ENCODE measurements around the gene ITIH1.

ITIH1 gene

GRCh38 chr3:52817860-52818259, 40.5 kb downstream of the ITIH1 start:
- no peak for DNase-seq

- DNase-seq: no peak
Observed at GRCh38 chr3:52819936-52820335, 42.5 kb downstream of the ITIH1 start.

- no peak for DNase-seq
Observed at GRCh38 chr3:52820736-52821135, 43.3 kb downstream of the ITIH1 start.

GRCh38 chr3:52822363-52822762, 45.0 kb downstream of the ITIH1 start:
- DNase-seq: no peak

GRCh38 chr3:52824037-52824436, 46.6 kb downstream of the ITIH1 start:
- no peak for DNase-seq

- no peak for DNase-seq
Observed at GRCh38 chr3:52827441-52827840, 50.0 kb downstream of the ITIH1 start.

- DNase-seq: no peak
Observed at GRCh38 chr3:52827866-52828376, 50.5 kb downstream of the ITIH1 start.

- no peak for DNase-seq
Observed at GRCh38 chr3:52829482-52829881, 52.1 kb downstream of the ITIH1 start.

GRCh38 chr3:52829906-52830463, 52.6 kb downstream of the ITIH1 start:
- no peak for DNase-seq

- no peak for DNase-seq
Observed at GRCh38 chr3:52830535-52831258, 53.3 kb downstream of the ITIH1 start, which contains the start of gene ITIH4. TSS of gene ITIH4 (minus strand) at chr3:52830672. CDS start at chr3:52830642, 30 bp downstream.

GRCh38 chr3:52831500-52832301, 54.3 kb downstream of the ITIH1 start:
- no peak for DNase-seq

GRCh38 chr3:52833202-52833601, 55.8 kb downstream of the ITIH1 start:
- no peak for DNase-seq

GRCh38 chr3:52834871-52835501, 57.6 kb downstream of the ITIH1 start, which contains the start of gene MUSTN1:
TSS of gene MUSTN1 (minus strand) at chr3:52835019. CDS start at chr3:52834948, 71 bp downstream.
- DNase-seq: no peak

GRCh38 chr3:52835766-52836470, 58.5 kb downstream of the ITIH1 start:
- no peak for DNase-seq

- DNase-seq: no peak
Observed at GRCh38 chr3:52836471-52836845, 59.1 kb downstream of the ITIH1 start.

- DNase-seq: no peak
Observed at GRCh38 chr3:52836986-52837385, 59.6 kb downstream of the ITIH1 start.

- peak; percentile 11 for DNase-seq
Observed at GRCh38 chr3:52838561-52839267, 61.3 kb downstream of the ITIH1 start.

- DNase-seq: no peak
Observed at GRCh38 chr3:52839268-52839575, 61.8 kb downstream of the ITIH1 start.

GRCh38 chr3:52839892-52840545, 62.6 kb downstream of the ITIH1 start:
- no peak for DNase-seq

GRCh38 chr3:52841211-52841980, 64.0 kb downstream of the ITIH1 start:
- DNase-seq: no peak

Measured in CD4-positive, alpha-beta T cell treated with Interleukin-4 for 4 hours (primary cell).